Mammary epithelial cell (primary cell): ENCODE measurements around the gene HNF4A.

ENCODE experiments used
- CTCF ChIP-seq, 2 donors: IDR thresholded peaks in 1 of 2; conservative IDR thresholded peaks in 1 of 2; 2 replicates each; pipeline ENCODE4 v1.5.1; 2011 to 2012; ENCODE audit warnings: inconsistent platforms in 2 of 2, low read length in 2 of 2, mild to moderate bottlenecking in 2 of 2, control low read depth in 1 of 2, low read depth in 1 of 2; ENCODE audit not compliant: insufficient read depth in 1 of 2; ENCODE audit errors: extremely low read depth in 1 of 2
- EZH2 ChIP-seq: IDR thresholded peaks from 2 replicates; pipeline ENCODE4 v1.6.1; 2012; ENCODE audit warnings: low read length, inconsistent platforms, borderline replicate concordance

GRCh38 chr20:44360221-44360620 is 4.7 kb downstream of the HNF4A start:
- TF ChIP-seq CTCF (conservative IDR thresholded peaks at IDR 0.05 in 1 of 2, IDR thresholded peaks at IDR 0.05 in 1 of 2; ENCODE audit: extremely low read depth in 1 of 2, insufficient read depth in 1 of 2, low read depth in 1 of 2, low read length in 2 of 2) (no peak), EZH2 (no peak)
